IMR-90 (cell line): ENCODE measurements around the gene PTPN22. TPM values are rescaled to one million over a fixed set of nuclear protein-coding genes. Genes with fewer than 3 reads are reported as not detected.

Experiments used
- ATAC-seq: fragments of 200-7000 bp; cut with Tn5 transposase; 2 replicates; pipeline ENCODE4 v1.9.1; 2020; ENCODE audit warnings: low read depth, mild to moderate bottlenecking, moderate library complexity
- BruUV-seq: library from RNA; stranded (reverse); fragments of 400-500 nt; replicated peaks from 2 replicates; lab custom pipeline; 2021; lab: Mats Ljungman, UMichigan
- CTCF ChIA-PET: fragments of 300-600 bp; formaldehyde crosslinking; extraction: SDS; loops from one replicate; lab custom pipeline; 2021; ENCODE audit warnings: antibody characterized with exemption; lab: Yijun Ruan, JAX
- POLR2A ChIA-PET: fragments of 300-600 bp; sonication (Branson Sonifier 250); formaldehyde crosslinking; loops from one replicate; lab custom pipeline; 2022; ENCODE audit warnings: antibody characterized with exemption; ENCODE audit not compliant: unreplicated experiment; lab: Charles Lee
- DNase-seq: peaks from one replicate; pipeline ENCODE4 v3.0.0; 2013
- H2AFZ ChIP-seq: replicated peaks from 2 replicates; pipeline ENCODE3; 2013; ENCODE audit warnings: low read length, mild to moderate bottlenecking; ENCODE audit not compliant: poor library complexity
- H2AK5ac ChIP-seq: 2 replicates; pipeline ENCODE4 v1.6.1; 2013; ENCODE audit warnings: low read depth, low read length, inconsistent platforms
- H2AK9ac ChIP-seq: replicated peaks from 2 replicates; pipeline ENCODE3; 2013; ENCODE audit warnings: mild to moderate bottlenecking, low read depth, low read length, moderate library complexity; ENCODE audit not compliant: poor library complexity
- H2BK120ac ChIP-seq: 2 replicates; pipeline ENCODE4 v1.6.1; 2013; ENCODE audit warnings: low read depth, low read length, inconsistent platforms
- H2BK15ac ChIP-seq: 3 replicates; pipeline ENCODE4 v1.6.1; 2013; ENCODE audit warnings: low read depth, low read length, inconsistent platforms
- H2BK20ac ChIP-seq: 2 replicates; pipeline ENCODE4 v1.6.1; 2013; ENCODE audit warnings: low read depth, mild to moderate bottlenecking, inconsistent platforms, low read length, moderate library complexity
- H2BK5ac ChIP-seq: 2 replicates; pipeline ENCODE4 v1.6.1; 2013; ENCODE audit warnings: mild to moderate bottlenecking, low read depth, low read length, inconsistent platforms; ENCODE audit not compliant: poor library complexity, severe bottlenecking
- H3K14ac ChIP-seq: replicated peaks from 2 replicates; pipeline ENCODE4 v1.6.1; 2013; ENCODE audit warnings: low read depth, low read length, inconsistent platforms
- H3K18ac ChIP-seq: 2 replicates; pipeline ENCODE4 v1.6.1; 2013; ENCODE audit warnings: low read depth, low read length, control low read depth
- H3K23ac ChIP-seq: 2 replicates; pipeline ENCODE4 v1.6.1; 2013; ENCODE audit warnings: low read depth, low read length, inconsistent platforms
- H3K27ac ChIP-seq: 2 replicates; pipeline ENCODE4 v1.5.1; 2013; ENCODE audit warnings: mild to moderate bottlenecking, control low read depth, low read length; ENCODE audit not compliant: insufficient read depth
- H3K27me3 ChIP-seq: 2 replicates; pipeline ENCODE4 v1.6.1; 2013; ENCODE audit warnings: low read length; ENCODE audit not compliant: control insufficient read depth, insufficient read depth
- H3K36me3 ChIP-seq: 2 replicates; pipeline ENCODE4 v1.6.1; 2013; ENCODE audit warnings: low read length, mixed read lengths; ENCODE audit not compliant: control insufficient read depth, insufficient read depth
- H3K4ac ChIP-seq: 2 replicates; pipeline ENCODE4 v1.6.1; 2013; ENCODE audit warnings: low read depth, low read length, inconsistent platforms
- H3K4me1 ChIP-seq: 2 replicates; pipeline ENCODE4 v1.6.1; 2013; ENCODE audit warnings: low read length, mixed read lengths; ENCODE audit not compliant: control insufficient read depth, insufficient read depth
- H3K4me2 ChIP-seq: 2 replicates; pipeline ENCODE4 v1.6.1; 2013; ENCODE audit warnings: low read depth, mild to moderate bottlenecking, control low read depth, low read length, moderate library complexity
- H3K4me3 ChIP-seq: 2 replicates; pipeline ENCODE4 v1.5.1; 2013; ENCODE audit warnings: low read depth, mild to moderate bottlenecking, control low read depth, low read length, moderate library complexity; ENCODE audit not compliant: insufficient read depth
- H3K56ac ChIP-seq: 2 replicates; pipeline ENCODE4 v1.6.1; 2013; ENCODE audit warnings: low read length, inconsistent platforms; ENCODE audit not compliant: insufficient read depth; ENCODE audit errors: extremely low read depth
- H3K79me1 ChIP-seq, 2 experiments: 2 replicates each; pipeline ENCODE4 v1.6.1; 2013; ENCODE audit warnings: low read length in 2 of 2, inconsistent platforms in 1 of 2, low read depth in 1 of 2
- H3K9ac ChIP-seq: 2 replicates; pipeline ENCODE4 v1.6.1; 2013; ENCODE audit warnings: low read depth, low read length, control low read depth
- H3K9me1 ChIP-seq: 2 replicates; pipeline ENCODE4 v1.6.1; 2013; ENCODE audit warnings: low read length, inconsistent platforms; ENCODE audit not compliant: insufficient read depth
- H3K9me3 ChIP-seq: 2 replicates; pipeline ENCODE4 v1.6.1; 2013; ENCODE audit warnings: low read length; ENCODE audit not compliant: control insufficient read depth, insufficient read depth
- H4K20me1 ChIP-seq: 2 replicates; pipeline ENCODE4 v1.6.1; 2013; ENCODE audit warnings: low read length, inconsistent platforms; ENCODE audit not compliant: insufficient read depth
- H4K5ac ChIP-seq: 2 replicates; pipeline ENCODE4 v1.6.1; 2013; ENCODE audit warnings: mild to moderate bottlenecking, low read depth, low read length, control low read depth
- H4K8ac ChIP-seq, 2 experiments: 2 replicates each; pipeline ENCODE4 v1.6.1; 2013; ENCODE audit warnings: low read depth in 2 of 2, low read length in 2 of 2, control low read depth in 1 of 2, inconsistent platforms in 1 of 2
- H4K91ac ChIP-seq: 2 replicates; pipeline ENCODE4 v1.6.1; 2013; ENCODE audit warnings: low read depth, low read length, inconsistent platforms; ENCODE audit not compliant: insufficient read depth
- BHLHE40 ChIP-seq: fragments of 150-350 bp; IDR thresholded peaks from 2 replicates; pipeline ENCODE4 v1.6.1; 2016; ENCODE audit warnings: mild to moderate bottlenecking, low read depth, low read length
- CEBPB ChIP-seq: IDR thresholded peaks from 2 replicates; pipeline ENCODE4 v1.6.1; 2012; ENCODE audit warnings: low read depth, low read length, improper control_type of control experiment
- CHD1 ChIP-seq: IDR thresholded peaks from 2 replicates; pipeline ENCODE4 v1.6.1; 2012; ENCODE audit warnings: low read depth, low read length, improper control_type of control experiment
- FOS ChIP-seq: fragments of 150-350 bp; IDR thresholded peaks from 2 replicates; pipeline ENCODE4 v1.6.1; 2016; ENCODE audit warnings: low read depth, low read length
- MAFK ChIP-seq: IDR thresholded peaks from 2 replicates; pipeline ENCODE4 v1.6.1; 2012; ENCODE audit warnings: low read depth, low read length, improper control_type of control experiment
- MAZ ChIP-seq: IDR thresholded peaks from 2 replicates; pipeline ENCODE4 v1.6.1; 2012; ENCODE audit warnings: low read depth, mild to moderate bottlenecking, low read length, improper control_type of control experiment, moderate library complexity, borderline replicate concordance
- MXI1 ChIP-seq: IDR thresholded peaks from 2 replicates; pipeline ENCODE4 v1.6.1; 2012; ENCODE audit warnings: low read depth, mild to moderate bottlenecking, low read length, moderate library complexity, borderline replicate concordance
- NFE2L2 ChIP-seq: fragments of 150-350 bp; IDR thresholded peaks from 2 replicates; pipeline ENCODE4 v1.6.1; 2016; ENCODE audit warnings: low read depth, mild to moderate bottlenecking, low read length
- POLR2A ChIP-seq: IDR thresholded peaks from 2 replicates; pipeline ENCODE4 v1.6.1; 2012; ENCODE audit warnings: mild to moderate bottlenecking, low read depth, low read length
- RAD21 ChIP-seq: IDR thresholded peaks from 2 replicates; pipeline ENCODE4 v1.6.1; 2012; ENCODE audit warnings: low read length, improper control_type of control experiment
- RCOR1 ChIP-seq: IDR thresholded peaks from 2 replicates; pipeline ENCODE4 v1.6.1; 2012; ENCODE audit warnings: mild to moderate bottlenecking, low read length, improper control_type of control experiment; ENCODE audit not compliant: insufficient replicate concordance
- RFX5 ChIP-seq: IDR thresholded peaks from 2 replicates; pipeline ENCODE4 v1.8.0; 2012; ENCODE audit warnings: low read depth, mild to moderate bottlenecking, low read length, moderate library complexity
- SMC3 ChIP-seq: fragments of 150-350 bp; IDR thresholded peaks from 2 replicates; pipeline ENCODE4 v1.6.1; 2016; ENCODE audit warnings: low read depth, mild to moderate bottlenecking, antibody characterized with exemption, low read length, moderate library complexity
- USF2 ChIP-seq: fragments of 150-350 bp; IDR thresholded peaks from 2 replicates; pipeline ENCODE4 v1.6.1; 2017; ENCODE audit warnings: mild to moderate bottlenecking, antibody characterized with exemption, low read length, low read depth
- WGBS, 2 experiments: methylation state at CpG; one replicate each; pipeline versions ENCODE4 v1.1.5 to v1.1.7; 2013; ENCODE audit warnings: missing lambda C conversion rate in 2 of 2; ENCODE audit not compliant: insufficient read length in 1 of 2; ENCODE audit errors: extremely low coverage in 2 of 2; 5-methylcytosine and 5-hydroxymethylcytosine counted together
- dilution Hi-C: fragments of 300-500 bp; cut with HindIII; formaldehyde crosslinking; loops from one replicate; pipeline ENCODE4 v1.14.3; 2018; ENCODE audit warnings: low sequenced_read_pairs; ENCODE audit not compliant: unreplicated experiment
- in situ Hi-C: fragments of 300-500 bp; cut with MboI; formaldehyde crosslinking; loops from 3 replicates; pipeline ENCODE4 v1.14.3; 2019; ENCODE audit warnings: low sequenced_read_pairs, inconsistent platforms, mixed read lengths
- intact Hi-C: fragments of 100-400 bp; cut with micrococcal nuclease; formaldehyde crosslinking; loops from 2 replicates; pipeline ENCODE4 v1.10.0; 2022
- polyA plus RNA-seq, 3 experiments: library from polyadenylated mRNA; depleted of rRNA; stranded (reverse); fragments of >200 nt; gene quantifications; 2 replicates each; pipeline ENCODE4 v1.2.3, GENCODE V29; 2012; ENCODE audit warnings: low replicate concordance in 1 of 3
- total RNA-seq: library from RNA; depleted of rRNA; stranded (reverse); fragments of >200 nt; gene quantifications from 2 replicates; pipeline ENCODE4 v1.2.3, GENCODE V29; 2012
- TF ChIP-seq, protein P1 (sequence below): conservative IDR thresholded peaks from 2 replicates; pipeline ENCODE4 v1.5.1; 2012; ENCODE audit warnings: mild to moderate bottlenecking, low read depth, low read length, improper control_type of control experiment
- TF ChIP-seq, protein P2 (sequence below): fragments of 150-350 bp; IDR thresholded peaks from 2 replicates; pipeline ENCODE4 v1.6.1; 2016; ENCODE audit warnings: low read depth, mild to moderate bottlenecking, low read length, moderate library complexity, borderline replicate concordance

Gene PTPN22
- total and polyA plus RNA-seq, 2 of the 4 experiments (the other 2 are of a cell fraction): 0.14 to 0.18 TPM

- no CpG with 5 or more reads among the region's 4 CpGs for WGBS, 2 experiments
- DNase-seq (no peak), ATAC-seq (no peak)
- no peak overlapping the region for H2AFZ ChIP-seq
- H3K4me3 ChIP-seq: no peak overlapping the region
- no peak overlapping the region for H3K4me2 ChIP-seq
- no peak overlapping the region for H2AK5ac ChIP-seq
- H3K9ac ChIP-seq: no peak overlapping the region
- TF ChIP-seq, protein P1, sequence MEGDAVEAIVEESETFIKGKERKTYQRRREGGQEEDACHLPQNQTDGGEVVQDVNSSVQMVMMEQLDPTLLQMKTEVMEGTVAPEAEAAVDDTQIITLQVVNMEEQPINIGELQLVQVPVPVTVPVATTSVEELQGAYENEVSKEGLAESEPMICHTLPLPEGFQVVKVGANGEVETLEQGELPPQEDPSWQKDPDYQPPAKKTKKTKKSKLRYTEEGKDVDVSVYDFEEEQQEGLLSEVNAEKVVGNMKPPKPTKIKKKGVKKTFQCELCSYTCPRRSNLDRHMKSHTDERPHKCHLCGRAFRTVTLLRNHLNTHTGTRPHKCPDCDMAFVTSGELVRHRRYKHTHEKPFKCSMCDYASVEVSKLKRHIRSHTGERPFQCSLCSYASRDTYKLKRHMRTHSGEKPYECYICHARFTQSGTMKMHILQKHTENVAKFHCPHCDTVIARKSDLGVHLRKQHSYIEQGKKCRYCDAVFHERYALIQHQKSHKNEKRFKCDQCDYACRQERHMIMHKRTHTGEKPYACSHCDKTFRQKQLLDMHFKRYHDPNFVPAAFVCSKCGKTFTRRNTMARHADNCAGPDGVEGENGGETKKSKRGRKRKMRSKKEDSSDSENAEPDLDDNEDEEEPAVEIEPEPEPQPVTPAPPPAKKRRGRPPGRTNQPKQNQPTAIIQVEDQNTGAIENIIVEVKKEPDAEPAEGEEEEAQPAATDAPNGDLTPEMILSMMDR: no peak
- TF ChIP-seq NFE2L2 (no peak), POLR2A (no peak), RFX5 (no peak), CEBPB (no peak), RCOR1 (no peak), RAD21 (no peak), MXI1 (no peak), CHD1 (no peak), BHLHE40 (no peak), FOS (no peak), MAFK (no peak), MAZ (no peak), USF2 (no peak), SMC3 (no peak)
- TF ChIP-seq, protein P2, sequence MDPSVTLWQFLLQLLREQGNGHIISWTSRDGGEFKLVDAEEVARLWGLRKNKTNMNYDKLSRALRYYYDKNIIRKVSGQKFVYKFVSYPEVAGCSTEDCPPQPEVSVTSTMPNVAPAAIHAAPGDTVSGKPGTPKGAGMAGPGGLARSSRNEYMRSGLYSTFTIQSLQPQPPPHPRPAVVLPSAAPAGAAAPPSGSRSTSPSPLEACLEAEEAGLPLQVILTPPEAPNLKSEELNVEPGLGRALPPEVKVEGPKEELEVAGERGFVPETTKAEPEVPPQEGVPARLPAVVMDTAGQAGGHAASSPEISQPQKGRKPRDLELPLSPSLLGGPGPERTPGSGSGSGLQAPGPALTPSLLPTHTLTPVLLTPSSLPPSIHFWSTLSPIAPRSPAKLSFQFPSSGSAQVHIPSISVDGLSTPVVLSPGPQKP: no peak
- H3K23ac ChIP-seq: no peak overlapping the region
- no peak overlapping the region for H2BK15ac ChIP-seq
- H3K14ac ChIP-seq: no peak overlapping the region
- no TSS peak for BruUV-seq
- H2AK9ac ChIP-seq: no peak overlapping the region
- H3K36me3 ChIP-seq: no peaks in the 10 kb centered on the region
- intact Hi-C loops: no loop called here
- in situ Hi-C loops: no loop called here
- peaks cover 4% of the 10 kb centered on the region for H3K4me1 ChIP-seq
- CTCF ChIA-PET: interaction anchor here (0.6 kb wide), 1 partner anchor 9 kb away, joined by 3 read pairs; no protein-coding TSS in a partner anchor
- no peak overlapping the region for H4K5ac ChIP-seq
- H2BK120ac ChIP-seq: no peak overlapping the region
- no peak overlapping the region for H3K18ac ChIP-seq
- no peaks in the 10 kb centered on the region; the same call in 1 of the 2 replicates for H3K9me1 ChIP-seq
- H3K9me3 ChIP-seq: no peaks in the 10 kb centered on the region
- H3K79me1 ChIP-seq: peaks cover 8 to 58% of the 10 kb centered on the region in 2 experiments
- no peak overlapping the region for H4K91ac ChIP-seq
- H3K4ac ChIP-seq: no peak overlapping the region
- dilution Hi-C loops: no loop called here
- no peak overlapping the region for H3K27ac ChIP-seq
- no peaks in the 10 kb centered on the region for H3K27me3 ChIP-seq
- H4K20me1 ChIP-seq: peaks cover 31% of the 10 kb centered on the region; the same call in 1 of the 2 replicates
- H4K8ac ChIP-seq: no peak overlapping the region
- POLR2A ChIA-PET: no interaction called here
- no peak overlapping the region for H2BK5ac ChIP-seq
- no peak overlapping the region for H2BK20ac ChIP-seq
- H3K56ac ChIP-seq: no peak overlapping the region
These were observed 65.9 kb downstream of the PTPN22 start for GRCh38 chr1:113805639-113806038.
